Endodermal cell (in vitro differentiated cells): ENCODE results near the gene IL15RA. TPM values are rescaled to one million over a fixed set of nuclear protein-coding genes. Genes with fewer than 3 reads are reported as not detected.
"Not testable (repeated sequence)": the region's sequence is repeated elsewhere in the genome, so short reads cannot be mapped to it uniquely, and the experiment has no call there.

Source experiments
- DNase-seq: peaks from one replicate; pipeline ENCODE4 v3.0.0-alpha.2; 2017
- H3K27ac ChIP-seq: 2 replicates; pipeline ENCODE4 v1.5.1; 2013; ENCODE audit warnings: mild to moderate bottlenecking, low read depth, low read length, moderate library complexity
- H3K27me3 ChIP-seq: 2 replicates; pipeline ENCODE4 v1.6.1; 2013; ENCODE audit warnings: mild to moderate bottlenecking, low read length, moderate library complexity; ENCODE audit not compliant: insufficient read depth, control insufficient read depth, poor library complexity, severe bottlenecking
- H3K36me3 ChIP-seq: 2 replicates; pipeline ENCODE4 v1.7.0; 2013; ENCODE audit warnings: mild to moderate bottlenecking, low read length, moderate library complexity; ENCODE audit not compliant: control insufficient read depth, insufficient read depth
- H3K4me1 ChIP-seq: one replicate; pipeline ENCODE4 v1.7.0; 2013; ENCODE audit warnings: low read length; ENCODE audit not compliant: control insufficient read depth, insufficient read depth
- H3K4me3 ChIP-seq: 2 replicates; pipeline ENCODE4 v1.5.1; 2013; ENCODE audit warnings: mild to moderate bottlenecking, low read length, moderate library complexity
- H3K9ac ChIP-seq: 2 replicates; pipeline ENCODE4 v1.6.1; 2013; ENCODE audit warnings: mild to moderate bottlenecking, low read length, moderate library complexity; ENCODE audit not compliant: poor library complexity, severe bottlenecking; ENCODE audit errors: extremely low read depth
- H3K9me3 ChIP-seq: 2 replicates; pipeline ENCODE4 v1.6.1; 2013; ENCODE audit warnings: mild to moderate bottlenecking, low read length, moderate library complexity; ENCODE audit not compliant: control insufficient read depth
- H3K27ac Mint-ChIP-seq: 2 replicates; pipeline ENCODE4 v1.8.0; 2020; ENCODE audit warnings: mixed read lengths
- H3K27me3 Mint-ChIP-seq: 2 replicates; pipeline ENCODE4 v1.8.0; 2021; ENCODE audit warnings: mild to moderate bottlenecking, mixed read lengths; ENCODE audit not compliant: insufficient read depth
- H3K36me3 Mint-ChIP-seq: 2 replicates; pipeline ENCODE4 v1.8.0; 2020; ENCODE audit warnings: low read depth, mixed read lengths
- H3K4me1 Mint-ChIP-seq: 2 replicates; pipeline ENCODE4 v1.8.0; 2020; ENCODE audit warnings: mixed read lengths
- H3K4me3 Mint-ChIP-seq: 2 replicates; pipeline ENCODE4 v1.8.0; 2020; ENCODE audit warnings: mild to moderate bottlenecking, moderate library complexity, mixed read lengths
- H3K9me3 Mint-ChIP-seq: 2 replicates; pipeline ENCODE4 v1.8.0; 2020; ENCODE audit warnings: mild to moderate bottlenecking, mixed read lengths
- CTCF ChIP-seq: fragments of 200-600 bp; sonication (generic); conservative IDR thresholded peaks from 2 replicates; pipeline ENCODE4 v1.5.0; 2021; ENCODE audit warnings: antibody characterized with exemption, mild to moderate bottlenecking
- WGBS, 2 experiments: methylation state at CpG; one replicate each; pipeline versions ENCODE4 v1.1.5 to v1.1.7; 2013; ENCODE audit warnings: missing lambda C conversion rate in 2 of 2, mixed read lengths in 1 of 2; ENCODE audit not compliant: insufficient coverage in 1 of 2, insufficient read length in 1 of 2; 5-methylcytosine and 5-hydroxymethylcytosine counted together
- total RNA-seq, 2 donors: library from RNA; stranded (reverse); fragmentation: NEBNext Ultra II Directional in 1 of 2; extraction: Animal tissue kit (Norgen Biotek cat#: 25700) in 1 of 2; gene quantifications; 2 replicates in 1 of 2; 3 replicates in 1 of 2; pipeline ENCODE4 v1.2.1, GENCODE V29; 2021

Gene IL15RA
- total RNA-seq, 2 donors from 2014 or later = 0.35 to 0.37 TPM

GRCh38 chr10:5910323-5911100 is 66.8 kb downstream of the IL15RA start:
- Histone ChIP-seq H3K9ac (no peak overlapping the region), H3K9me3 (peaks cover 4% of the 10 kb centered on the region), H3K27ac (no peak overlapping the region), H3K4me1 (no peaks in the 10 kb centered on the region), H3K36me3 (peaks cover 78% of the 10 kb centered on the region), H3K4me3 (no peak overlapping the region), H3K27me3 (no peaks in the 10 kb centered on the region)
- no peak for DNase-seq
- no peak for TF ChIP-seq CTCF
- Mint-ChIP-seq H3K27me3 (no peaks in the 10 kb centered on the region), H3K27ac (no peak overlapping the region), H3K4me3 (no peak overlapping the region), H3K9me3 (no peaks in the 10 kb centered on the region), H3K4me1 (no peaks in the 10 kb centered on the region), H3K36me3 (peaks cover 79% of the 10 kb centered on the region)
- 94 to 95% methylated on average over 8 to 18 of the region's 18 CpGs for WGBS, 2 experiments

DNA sequence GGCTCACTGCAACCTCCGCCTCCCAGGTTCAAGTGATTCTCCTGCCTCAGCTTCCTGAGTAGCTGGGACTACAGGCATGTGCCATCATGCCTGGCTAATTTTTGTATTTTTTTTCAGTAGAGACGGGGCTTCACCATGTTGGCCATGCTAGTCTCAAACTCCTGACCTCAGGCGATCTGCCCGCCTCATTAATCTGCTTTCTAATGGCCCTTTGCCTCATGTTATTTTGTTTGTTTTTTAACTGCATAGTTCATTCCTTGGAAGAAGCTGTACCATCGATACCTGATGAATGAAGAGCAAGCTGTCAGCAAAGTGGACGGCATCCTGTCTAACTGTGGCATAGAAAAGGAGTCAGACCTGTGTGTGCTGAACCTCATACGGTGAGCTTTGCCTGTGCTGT is 68.7 kb downstream of the IL15RA start:
- not testable (repeated sequence) for H3K27me3 Mint-ChIP-seq, DNase-seq, H3K9me3 Mint-ChIP-seq, H3K4me3 ChIP-seq, H3K4me1 ChIP-seq, H3K4me1 Mint-ChIP-seq, H3K9ac ChIP-seq, H3K27ac Mint-ChIP-seq, H3K27me3 ChIP-seq, H3K27ac ChIP-seq, H3K4me3 Mint-ChIP-seq, H3K9me3 ChIP-seq
- WGBS, 2 experiments = 96 to 98% methylated on average over 7 of the region's 7 CpGs
- H3K36me3 ChIP-seq = peaks cover 69% of the 10 kb centered on the region
- peaks cover 70% of the 10 kb centered on the region for H3K36me3 Mint-ChIP-seq

DNA sequence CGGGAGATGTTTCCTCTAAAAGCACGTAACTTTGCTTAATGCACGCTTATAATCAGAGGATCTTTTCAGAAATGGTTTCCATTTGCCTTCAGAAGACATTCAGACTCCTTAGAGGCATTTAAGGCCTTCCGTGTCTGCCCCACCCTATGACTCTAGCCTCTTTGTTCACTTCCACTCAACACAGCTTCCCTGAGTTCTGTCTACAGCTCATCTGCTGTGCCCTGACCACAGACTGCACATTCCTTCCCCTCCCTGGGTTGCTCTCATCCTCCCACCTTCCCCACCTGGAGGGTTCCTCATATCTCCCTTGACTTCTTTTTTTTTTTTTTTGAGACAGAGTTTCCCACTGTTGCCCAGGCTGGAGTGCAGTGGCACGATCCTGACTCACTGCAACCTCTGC is 70.7 kb downstream of the IL15RA start:
- TF ChIP-seq CTCF = no peak
- peaks cover 71% of the 10 kb centered on the region for H3K36me3 Mint-ChIP-seq

More for the DNA sequence above, 70.7 kb downstream of the IL15RA start:
- H3K27ac Mint-ChIP-seq = no peak overlapping the region
- no peak overlapping the region for H3K9ac ChIP-seq
- peaks cover 61% of the 10 kb centered on the region for H3K36me3 ChIP-seq
- H3K4me1 Mint-ChIP-seq = no peaks in the 10 kb centered on the region
- no peak overlapping the region for H3K4me3 ChIP-seq
- H3K4me1 ChIP-seq = no peaks in the 10 kb centered on the region
- no peak for DNase-seq
- peaks cover 4% of the 10 kb centered on the region for H3K9me3 ChIP-seq
- no peak overlapping the region for H3K27ac ChIP-seq
- no peak overlapping the region for H3K4me3 Mint-ChIP-seq
- 84 to 86% methylated on average over 4 to 5 of the region's 5 CpGs for WGBS, 2 experiments
- no peaks in the 10 kb centered on the region for H3K27me3 ChIP-seq
- no peaks in the 10 kb centered on the region for H3K9me3 Mint-ChIP-seq
- no peaks in the 10 kb centered on the region for H3K27me3 Mint-ChIP-seq
